Right renal pelvis (tissue), 4 donors: Measurements from ENCODE around the gene EEFSEC. TPM values are rescaled to one million over a fixed set of nuclear protein-coding genes. Genes with fewer than 3 reads are reported as not detected.

ENCODE experiments used
- DNase-seq, 4 donors: peaks; one replicate each; pipeline ENCODE4 v3.0.0-alpha.2; 2013; ENCODE audit warnings: low read depth in 4 of 4, low spot score in 3 of 4, missing footprints in 1 of 4
- polyA plus RNA-seq, 4 donors: library from polyadenylated mRNA; unstranded; fragments of 120-200 nt; gene quantifications; one replicate each; pipeline ENCODE4 v1.2.1, GENCODE V29; 2013; ENCODE audit not compliant: insufficient read length in 4 of 4

The EEFSEC gene
- polyA plus RNA-seq, 4 donors, result 24.1 to 31.5 (median 26.2) TPM

- DNase-seq, result no peak
Observed at GRCh38 chr3:128415200-128415772, 262.0 kb downstream of the EEFSEC start.

- DNase-seq, result no peak
Observed at GRCh38 chr3:128415773-128416577, 262.7 kb downstream of the EEFSEC start.

- DNase-seq, result no peak
Observed at GRCh38 chr3:128416578-128417211, 263.4 kb downstream of the EEFSEC start.

- no peak for DNase-seq
Observed at GRCh38 chr3:128418900-128419299, 265.6 kb downstream of the EEFSEC start.

GRCh38 chr3:128419311-128419710, 266.0 kb downstream of the EEFSEC start:
- no peak for DNase-seq

GRCh38 chr3:128420289-128420688, 267.0 kb downstream of the EEFSEC start:
- no peak for DNase-seq

GRCh38 chr3:128420720-128421438, 267.6 kb downstream of the EEFSEC start:
- DNase-seq, result no peak

- no peak for DNase-seq
Observed at GRCh38 chr3:128421439-128421836, 268.2 kb downstream of the EEFSEC start.

GRCh38 chr3:128421966-128422365, 268.7 kb downstream of the EEFSEC start:
- DNase-seq, result no peak

GRCh38 chr3:128422762-128423524, 269.7 kb downstream of the EEFSEC start:
- no peak for DNase-seq

- no peak for DNase-seq
Observed at GRCh38 chr3:128423525-128424147, 270.4 kb downstream of the EEFSEC start.

- no peak for DNase-seq
Observed at GRCh38 chr3:128424508-128425069, 271.3 kb downstream of the EEFSEC start.

GRCh38 chr3:128425142-128425845, 272.0 kb downstream of the EEFSEC start:
- DNase-seq, result no peak

- DNase-seq, result no peak
Observed at GRCh38 chr3:128425846-128426127, 272.5 kb downstream of the EEFSEC start.

- DNase-seq, result no peak
Observed at GRCh38 chr3:128426128-128426921, 273.0 kb downstream of the EEFSEC start.

- DNase-seq, result no peak
Observed at GRCh38 chr3:128427175-128427857, 274.0 kb downstream of the EEFSEC start.

- no peak for DNase-seq
Observed at GRCh38 chr3:128427872-128428822, 274.9 kb downstream of the EEFSEC start.
